Smooth muscle cell (in vitro differentiated cells): ENCODE measurements around the gene NCAPG. TPM values are rescaled to one million over a fixed set of nuclear protein-coding genes. Genes with fewer than 3 reads are reported as not detected.

ENCODE experiments used
- DNase-seq: peaks from one replicate; lab custom pipeline; 2025; ENCODE audit not compliant: unreplicated experiment; lab: John Stamatoyannopoulos, UW
- H2AFZ ChIP-seq: fragments of 200-600 bp; sonication (generic); 2 replicates; pipeline ENCODE4 v1.6.0; 2016; ENCODE audit warnings: antibody characterized with exemption, low read depth, mild to moderate bottlenecking
- H3F3A ChIP-seq: fragments of 200-600 bp; sonication (generic); 2 replicates; pipeline ENCODE4 v1.6.0; 2017; ENCODE audit warnings: antibody characterized with exemption, low read depth
- H3K27ac ChIP-seq: fragments of 200-600 bp; sonication (generic); 2 replicates; pipeline ENCODE4 v1.5.1; 2016; ENCODE audit warnings: low read depth, mild to moderate bottlenecking
- H3K27me3 ChIP-seq: fragments of 200-600 bp; sonication (generic); 2 replicates; pipeline ENCODE4 v1.6.1; 2016; ENCODE audit warnings: low read depth, mild to moderate bottlenecking
- H3K36me3 ChIP-seq: fragments of 200-600 bp; sonication (generic); 2 replicates; pipeline ENCODE4 v1.5.1; 2016; ENCODE audit warnings: low read depth
- H3K4me1 ChIP-seq: fragments of 200-600 bp; sonication (generic); 2 replicates; pipeline ENCODE4 v1.5.1; 2016; ENCODE audit warnings: low read depth
- H3K4me2 ChIP-seq: fragments of 200-600 bp; sonication (generic); 2 replicates; pipeline ENCODE4 v1.6.0; 2016; ENCODE audit warnings: mild to moderate bottlenecking
- H3K4me3 ChIP-seq: fragments of 200-600 bp; sonication (generic); 2 replicates; pipeline ENCODE4 v1.5.1; 2016; ENCODE audit warnings: mild to moderate bottlenecking
- H3K79me2 ChIP-seq: fragments of 200-600 bp; sonication (generic); 2 replicates; pipeline ENCODE4 v1.6.0; 2016; ENCODE audit warnings: low read depth, mild to moderate bottlenecking
- H3K9ac ChIP-seq: fragments of 200-600 bp; sonication (generic); 2 replicates; pipeline ENCODE4 v1.6.0; 2016; ENCODE audit warnings: low read depth
- H3K9me3 ChIP-seq: fragments of 200-600 bp; sonication (generic); replicated peaks from 2 replicates; pipeline ENCODE4 v1.5.1; 2016; ENCODE audit warnings: low read depth
- H4K20me1 ChIP-seq: fragments of 200-600 bp; sonication (generic); 2 replicates; pipeline ENCODE4 v1.6.0; 2016; ENCODE audit warnings: low read depth
- WGBS: methylation state at CpG from one replicate; pipeline ENCODE4 v1.1.7; 2016; ENCODE audit warnings: low lambda C conversion rate; 5-methylcytosine and 5-hydroxymethylcytosine counted together
- polyA plus RNA-seq: library from polyadenylated mRNA; unstranded; fragments of >200 nt; fragmentation: Nextera tagmentation; extraction: Ambion mirVana; gene quantifications from 2 replicates; pipeline ENCODE4 v1.2.1, GENCODE V29; 2016
- total RNA-seq: library from RNA; depleted of rRNA; stranded (reverse); fragments of >200 nt; gene quantifications from 2 replicates; pipeline ENCODE4 v1.2.3, GENCODE V29; 2014
- TF ChIP-seq, protein P1 (sequence below): fragments of 200-600 bp; sonication (generic); IDR thresholded peaks from 2 replicates; pipeline ENCODE4 v1.5.1; 2017; ENCODE audit warnings: borderline replicate concordance, mild to moderate bottlenecking, antibody characterized with exemption; ENCODE audit not compliant: insufficient read depth, poor library complexity, severe bottlenecking

The NCAPG gene
- total and polyA plus RNA-seq, 2 experiments from 2014 or later, result 6.9 to 19.6 TPM

DNA sequence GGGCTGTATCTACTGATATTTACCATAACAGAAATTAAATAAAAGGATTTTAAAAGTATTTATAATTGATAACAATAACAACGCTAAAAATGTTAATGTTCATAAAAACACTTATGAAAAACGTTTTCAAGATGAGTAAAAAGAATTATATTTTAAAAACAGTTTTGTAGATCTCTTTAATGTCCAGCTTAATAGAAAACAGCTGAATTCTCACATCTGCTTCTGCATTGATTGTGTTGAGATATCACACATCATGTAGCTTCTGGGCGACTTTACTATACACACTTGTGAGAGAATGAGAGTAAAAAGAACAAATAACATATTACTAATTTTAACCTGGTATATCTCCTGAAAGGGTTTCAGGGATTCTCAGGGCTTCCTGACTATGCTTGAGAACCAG lies 83.6 kb downstream of the NCAPG start:
- no peaks in the 10 kb centered on the region for H3K27me3 ChIP-seq
- H3K27ac ChIP-seq, result no peak overlapping the region
- WGBS, result 87% methylated on average over 3 of the region's 3 CpGs
- no peaks in the 10 kb centered on the region for H3K4me1 ChIP-seq
- no peak overlapping the region for H2AFZ ChIP-seq
- DNase-seq, result no peak
- no peak overlapping the region for H3K4me2 ChIP-seq
- H3K4me3 ChIP-seq, result no peak overlapping the region
- no peaks in the 10 kb centered on the region for H4K20me1 ChIP-seq
- H3K9me3 ChIP-seq, result no peaks in the 10 kb centered on the region
- H3K9ac ChIP-seq, result no peak overlapping the region
- TF ChIP-seq, protein P1, sequence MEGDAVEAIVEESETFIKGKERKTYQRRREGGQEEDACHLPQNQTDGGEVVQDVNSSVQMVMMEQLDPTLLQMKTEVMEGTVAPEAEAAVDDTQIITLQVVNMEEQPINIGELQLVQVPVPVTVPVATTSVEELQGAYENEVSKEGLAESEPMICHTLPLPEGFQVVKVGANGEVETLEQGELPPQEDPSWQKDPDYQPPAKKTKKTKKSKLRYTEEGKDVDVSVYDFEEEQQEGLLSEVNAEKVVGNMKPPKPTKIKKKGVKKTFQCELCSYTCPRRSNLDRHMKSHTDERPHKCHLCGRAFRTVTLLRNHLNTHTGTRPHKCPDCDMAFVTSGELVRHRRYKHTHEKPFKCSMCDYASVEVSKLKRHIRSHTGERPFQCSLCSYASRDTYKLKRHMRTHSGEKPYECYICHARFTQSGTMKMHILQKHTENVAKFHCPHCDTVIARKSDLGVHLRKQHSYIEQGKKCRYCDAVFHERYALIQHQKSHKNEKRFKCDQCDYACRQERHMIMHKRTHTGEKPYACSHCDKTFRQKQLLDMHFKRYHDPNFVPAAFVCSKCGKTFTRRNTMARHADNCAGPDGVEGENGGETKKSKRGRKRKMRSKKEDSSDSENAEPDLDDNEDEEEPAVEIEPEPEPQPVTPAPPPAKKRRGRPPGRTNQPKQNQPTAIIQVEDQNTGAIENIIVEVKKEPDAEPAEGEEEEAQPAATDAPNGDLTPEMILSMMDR, result no peak
- H3F3A ChIP-seq, result no peaks in the 10 kb centered on the region
- H3K36me3 ChIP-seq, result no peaks in the 10 kb centered on the region
- H3K79me2 ChIP-seq, result no peaks in the 10 kb centered on the region

Other genes with a start within 250 kb of the NCAPG start
- gene LAP3, start 233.8 kb upstream of the NCAPG start, total RNA-seq, result 29.1 and 42.9 TPM in 2 replicates
- 37.6 and 38.6 TPM in 2 replicates for gene LAP3, start 233.8 kb upstream of the NCAPG start, polyA plus RNA-seq
- 10.4 and 10.9 TPM in 2 replicates for gene MED28, start 196.3 kb upstream of the NCAPG start, total RNA-seq
- 39.5 and 42.0 TPM in 2 replicates for gene MED28, start 196.3 kb upstream of the NCAPG start, polyA plus RNA-seq
- gene FAM184B, start 29.4 kb upstream of the NCAPG start, total RNA-seq, result not detected in 2 replicates
- 0.06 TPM in 1 of 2 replicates, not detected in the other for gene FAM184B, start 29.4 kb upstream of the NCAPG start, polyA plus RNA-seq
- 19.3 and 19.4 TPM in 2 replicates for gene DCAF16, start 222 bp upstream of the NCAPG start, total RNA-seq
- 6.5 and 9.3 TPM in 2 replicates for gene DCAF16, start 222 bp upstream of the NCAPG start, polyA plus RNA-seq
- gene LCORL, start 210.8 kb downstream of the NCAPG start, total RNA-seq, result 15.9 and 16.6 TPM in 2 replicates
- gene LCORL, start 210.8 kb downstream of the NCAPG start, polyA plus RNA-seq, result 6.7 and 11.2 TPM in 2 replicates